Esophagus squamous epithelium (tissue), 4 donors: Measurements from ENCODE around the gene GDPD5.

Experiments used
- POLR2A ChIP-seq, 4 donors: fragments of 450-650 bp; IDR thresholded peaks; one replicate each; pipeline ENCODE4 v1.6.1; 2017; ENCODE audit warnings: antibody characterized with exemption in 4 of 4, mild to moderate bottlenecking in 4 of 4, moderate library complexity in 3 of 4
- TF ChIP-seq, protein P1 (sequence below), 6 experiments: fragments of 450-650 bp in 4 of 6; fragments of 200-600 bp in 2 of 6; sonication (generic) in 2 of 6; IDR thresholded peaks; one replicate each; pipeline ENCODE4 v1.5.1; 2016 to 2019; ENCODE audit warnings: antibody characterized with exemption in 6 of 6, mild to moderate bottlenecking in 4 of 6, moderate library complexity in 4 of 6

- TF ChIP-seq, protein P1, sequence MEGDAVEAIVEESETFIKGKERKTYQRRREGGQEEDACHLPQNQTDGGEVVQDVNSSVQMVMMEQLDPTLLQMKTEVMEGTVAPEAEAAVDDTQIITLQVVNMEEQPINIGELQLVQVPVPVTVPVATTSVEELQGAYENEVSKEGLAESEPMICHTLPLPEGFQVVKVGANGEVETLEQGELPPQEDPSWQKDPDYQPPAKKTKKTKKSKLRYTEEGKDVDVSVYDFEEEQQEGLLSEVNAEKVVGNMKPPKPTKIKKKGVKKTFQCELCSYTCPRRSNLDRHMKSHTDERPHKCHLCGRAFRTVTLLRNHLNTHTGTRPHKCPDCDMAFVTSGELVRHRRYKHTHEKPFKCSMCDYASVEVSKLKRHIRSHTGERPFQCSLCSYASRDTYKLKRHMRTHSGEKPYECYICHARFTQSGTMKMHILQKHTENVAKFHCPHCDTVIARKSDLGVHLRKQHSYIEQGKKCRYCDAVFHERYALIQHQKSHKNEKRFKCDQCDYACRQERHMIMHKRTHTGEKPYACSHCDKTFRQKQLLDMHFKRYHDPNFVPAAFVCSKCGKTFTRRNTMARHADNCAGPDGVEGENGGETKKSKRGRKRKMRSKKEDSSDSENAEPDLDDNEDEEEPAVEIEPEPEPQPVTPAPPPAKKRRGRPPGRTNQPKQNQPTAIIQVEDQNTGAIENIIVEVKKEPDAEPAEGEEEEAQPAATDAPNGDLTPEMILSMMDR (IDR thresholded peaks at IDR 0.05) = no peak
- no peak for TF ChIP-seq POLR2A (IDR thresholded peaks at IDR 0.05)
These were observed 50.6 kb downstream of the GDPD5 start for GRCh38 chr11:75474878-75475766.
